ENCODE results near the gene CMKLR1.

Gene CMKLR1

DNA sequence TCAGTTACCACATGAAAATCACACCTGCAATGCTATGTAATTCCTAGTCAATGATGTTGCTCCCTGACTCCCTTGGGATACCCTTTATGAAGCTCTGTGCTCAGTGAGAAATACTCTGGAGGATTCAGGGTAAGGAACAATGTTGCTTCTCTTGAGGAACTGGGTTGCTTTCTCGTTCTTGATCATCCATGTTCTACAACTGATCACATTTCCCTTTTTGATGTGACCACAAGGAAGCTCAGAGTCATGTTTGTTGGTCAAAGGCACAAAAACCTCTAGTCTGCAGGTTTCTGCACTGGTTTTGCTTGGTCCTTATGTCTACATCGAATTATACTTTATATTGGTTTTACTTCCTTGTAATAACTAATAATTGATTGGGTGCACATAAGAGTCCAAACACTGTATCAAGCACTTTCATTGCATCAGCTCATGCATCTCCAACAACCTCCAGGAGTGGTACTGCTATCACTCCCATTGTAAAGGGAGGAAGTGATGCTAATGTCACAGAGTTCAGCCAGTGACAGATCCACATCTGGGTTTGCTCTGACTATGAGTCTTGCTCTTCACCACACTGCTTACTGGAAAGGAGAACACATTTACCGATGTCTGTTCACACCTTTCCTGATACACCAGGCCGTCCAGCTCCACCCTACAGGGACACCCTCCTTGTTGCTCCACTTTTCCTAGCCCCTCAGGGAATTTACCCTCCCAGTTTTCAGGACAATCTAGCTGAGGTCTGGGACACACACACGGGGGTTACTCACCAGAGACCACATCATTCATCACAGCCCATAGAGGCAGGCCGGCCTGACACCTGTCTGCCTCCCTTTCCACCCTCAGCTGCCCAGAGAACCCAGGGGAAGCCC is 41.0 kb downstream of the CMKLR1 start:
- no peak for DNase-seq

DNA sequence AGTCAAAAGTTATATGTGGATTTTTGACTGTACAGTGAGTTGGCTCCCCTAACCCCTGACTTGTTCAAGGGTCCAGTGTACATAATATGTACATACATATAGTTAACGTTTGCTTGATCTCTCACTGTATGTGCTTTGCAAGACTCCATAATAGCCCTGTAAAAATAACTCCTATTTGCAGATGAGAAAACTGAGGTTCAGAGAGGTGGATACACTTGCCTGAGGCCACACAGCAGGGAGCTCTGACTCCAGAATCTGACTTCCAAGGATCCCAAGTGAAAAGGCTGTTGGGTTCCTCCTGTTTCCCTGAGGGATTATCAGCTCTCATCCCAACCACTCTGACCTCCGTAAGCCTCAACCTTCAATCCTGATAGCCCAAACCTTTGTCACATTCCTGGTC is 41.7 kb downstream of the CMKLR1 start:
- no peak for DNase-seq

DNA sequence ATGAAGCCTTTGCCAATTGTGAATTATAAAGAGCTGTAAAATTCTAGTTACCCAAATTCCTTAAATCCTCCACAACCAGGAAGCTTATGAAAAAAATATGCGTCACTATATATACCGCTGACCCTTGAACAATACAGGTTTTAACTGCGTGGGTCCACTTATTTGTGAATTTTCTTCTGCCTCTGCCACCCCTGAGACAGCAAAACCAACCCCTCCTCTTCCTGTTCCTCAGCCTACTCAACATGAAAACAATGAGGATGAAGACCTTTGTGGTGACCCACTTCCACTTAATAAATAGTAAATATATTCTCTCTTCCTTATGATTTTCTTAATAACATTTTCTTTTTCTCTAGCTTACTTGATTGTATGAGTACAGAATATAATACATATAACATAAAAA is 42.2 kb downstream of the CMKLR1 start:
- DNase-seq: no peak

DNA sequence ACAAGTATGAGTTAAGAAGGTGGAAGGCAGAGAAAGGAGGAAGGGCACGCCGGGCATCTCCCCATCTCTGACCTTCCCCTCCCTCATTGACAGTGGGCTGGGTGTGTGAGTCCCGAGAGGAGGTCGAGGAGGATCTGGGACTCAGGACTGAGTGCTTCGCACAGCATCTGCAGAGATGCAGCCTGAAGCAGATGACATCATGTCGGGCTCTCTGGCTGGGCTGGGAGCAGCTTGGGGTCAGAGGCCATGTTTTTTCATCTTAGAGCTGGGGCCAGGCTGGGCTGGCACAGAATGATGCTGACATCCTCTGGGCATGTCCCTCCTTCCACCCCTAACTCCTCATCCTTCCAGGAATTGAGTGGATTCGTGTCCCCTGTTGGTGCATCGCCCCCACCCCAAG is 43.5 kb downstream of the CMKLR1 start:
- DNase-seq: no peak

DNA sequence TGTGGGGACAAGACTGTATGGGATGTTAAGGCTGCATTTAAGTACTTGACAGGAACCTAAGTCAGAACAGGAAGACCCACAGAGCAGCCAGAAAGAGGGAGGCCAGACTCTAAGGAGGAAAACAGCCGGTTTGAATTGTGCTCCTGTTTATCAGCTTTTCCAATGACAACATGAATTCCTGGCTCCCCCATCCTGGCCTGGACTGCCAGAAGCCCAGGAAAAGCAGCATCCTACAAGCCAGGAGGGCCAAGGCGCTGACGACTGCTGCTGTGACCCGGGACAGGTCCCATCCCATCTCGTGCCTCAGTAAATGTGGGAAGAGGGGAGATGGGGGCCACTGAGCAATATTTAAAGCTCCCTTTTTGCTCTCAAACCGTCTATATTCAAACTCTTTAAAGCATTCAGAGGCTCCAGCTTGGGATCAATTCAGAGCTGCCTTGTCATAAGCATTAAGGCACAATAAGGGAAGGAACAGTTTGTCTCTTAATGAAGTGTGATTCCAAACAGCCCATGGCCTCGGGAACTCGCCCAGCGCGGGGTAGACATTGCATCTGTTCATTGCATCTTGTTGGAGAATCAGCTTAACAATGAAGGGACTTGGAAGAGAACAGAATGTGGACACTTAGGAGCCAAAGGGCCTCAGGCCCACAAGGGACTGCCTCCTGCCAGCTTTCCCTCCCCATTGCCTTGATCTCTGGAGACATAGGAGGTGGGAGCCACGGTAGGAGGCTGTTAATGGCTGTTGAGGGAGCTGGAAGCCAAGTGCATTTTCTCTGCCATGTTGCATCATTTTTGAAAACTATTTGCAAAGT is 49.6 kb downstream of the CMKLR1 start:
- no peak for DNase-seq

DNA sequence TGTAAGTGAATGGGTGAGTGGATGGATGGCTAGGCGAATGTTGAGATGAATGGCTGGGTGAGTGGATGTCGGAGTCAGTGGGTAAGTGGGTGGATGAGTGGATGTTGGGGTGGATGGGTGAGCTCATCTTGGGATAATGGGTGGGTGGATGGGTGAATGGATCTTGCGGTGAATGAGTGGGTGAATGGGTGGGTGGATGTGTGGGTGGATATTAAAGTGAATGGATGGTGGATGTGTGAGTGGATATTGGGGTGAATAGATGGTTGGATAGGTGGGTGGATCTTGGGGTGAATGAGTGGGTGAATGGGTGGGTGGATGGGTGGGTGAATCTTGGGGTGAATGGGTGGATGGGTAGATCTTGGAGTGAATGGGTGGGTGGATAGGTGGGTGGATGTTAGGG is 51.9 kb downstream of the CMKLR1 start:
- no peak for DNase-seq

DNA sequence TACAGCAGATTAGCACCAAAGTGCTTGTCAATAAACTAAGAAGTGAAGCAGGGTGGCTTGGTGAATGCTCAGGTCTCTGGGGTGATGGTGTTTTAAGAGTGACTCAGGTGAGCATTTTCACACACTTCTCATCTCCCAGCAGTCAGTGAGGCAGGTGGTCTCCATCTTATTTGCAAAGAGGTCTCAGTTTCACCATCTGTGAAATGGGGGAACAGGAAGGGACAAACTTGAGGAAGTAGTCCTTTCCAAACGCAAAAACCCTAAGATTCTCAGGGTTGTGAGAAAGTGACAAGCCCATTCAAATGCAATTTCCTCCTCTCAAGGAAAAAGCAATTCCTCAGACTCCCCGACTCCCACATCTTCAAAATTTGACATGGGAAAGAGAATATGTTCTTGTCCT is 54.1 kb downstream of the CMKLR1 start:
- DNase-seq: no peak

DNA sequence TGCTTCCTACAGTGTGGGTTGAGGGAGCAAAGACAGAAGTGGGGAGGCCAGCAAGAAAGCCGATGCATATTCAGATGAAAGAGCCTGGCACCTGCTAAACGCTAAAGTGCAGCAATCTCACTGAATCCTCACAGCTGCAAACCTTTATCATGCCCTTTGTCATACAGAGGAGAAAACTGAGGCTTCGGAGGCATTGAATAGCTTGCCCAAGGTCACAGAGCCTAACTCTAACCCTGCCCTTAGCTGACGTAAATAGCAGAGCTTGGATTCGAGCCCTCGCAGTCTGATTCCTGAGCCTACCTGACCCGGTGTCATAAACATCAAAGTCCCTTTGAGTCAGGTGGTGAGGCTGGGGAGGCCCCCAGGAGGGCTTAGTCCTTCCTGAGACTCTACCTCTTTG is 54.9 kb downstream of the CMKLR1 start:
- DNase-seq: no peak

DNA sequence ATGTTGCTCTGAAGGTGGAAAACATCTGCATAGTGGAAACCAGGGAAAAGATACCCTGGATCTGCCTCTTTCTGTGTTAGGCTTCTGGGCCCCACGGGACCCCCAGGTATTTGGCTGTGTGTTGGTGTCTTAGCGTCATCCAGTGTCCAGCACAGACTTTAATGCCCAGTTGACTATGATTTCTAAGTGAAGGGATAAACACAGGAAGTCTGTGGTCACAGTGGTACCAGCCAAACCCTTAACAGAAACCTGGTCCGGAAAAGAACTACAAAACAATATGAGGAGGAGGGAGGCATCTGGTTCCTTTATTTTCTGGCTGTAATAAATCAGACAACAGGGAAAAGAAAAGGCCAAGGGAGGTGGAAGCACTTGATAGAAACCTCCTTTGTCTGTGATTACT is 56.4 kb downstream of the CMKLR1 start:
- no peak for DNase-seq

DNA sequence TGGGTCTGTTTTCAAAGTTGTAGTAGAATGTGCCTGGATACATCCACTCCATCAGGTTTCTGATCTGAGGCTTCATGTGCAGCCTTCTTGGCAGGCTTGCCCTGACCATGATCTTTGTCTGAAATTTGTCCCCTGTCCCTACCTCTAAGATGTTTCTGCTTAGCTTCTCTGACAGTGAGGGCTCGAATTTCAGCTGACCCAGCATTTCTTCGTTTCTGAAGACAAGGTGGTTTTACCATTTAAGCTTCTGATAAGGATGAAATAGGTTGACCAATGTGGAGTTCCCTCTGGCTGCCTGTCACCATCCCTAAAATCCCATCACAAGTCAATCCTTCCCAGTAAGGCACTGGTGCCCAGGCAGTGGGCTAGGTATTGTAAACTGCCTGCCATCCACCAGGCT is 57.0 kb downstream of the CMKLR1 start:
- no peak for DNase-seq

DNA sequence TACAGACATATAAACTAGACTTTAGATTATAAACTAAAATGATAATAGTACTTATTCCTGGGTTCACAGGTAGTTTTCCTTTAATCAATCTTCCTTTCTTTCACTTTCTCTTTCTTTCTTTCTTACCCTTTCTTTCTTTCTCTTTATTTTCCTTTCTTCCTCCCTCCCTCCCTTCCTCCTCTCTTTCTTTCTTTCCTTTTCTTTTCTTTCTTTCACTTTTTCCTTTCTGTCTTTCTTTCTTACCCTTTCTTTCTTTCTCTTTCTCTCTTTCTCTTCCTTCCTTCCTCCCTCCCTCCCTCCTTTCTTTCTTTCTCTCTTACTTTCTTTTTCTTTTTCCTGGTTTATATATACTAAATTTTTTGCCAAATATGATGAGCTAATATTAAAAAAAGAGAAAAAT is 61.5 kb downstream of the CMKLR1 start:
- no peak for DNase-seq

DNA sequence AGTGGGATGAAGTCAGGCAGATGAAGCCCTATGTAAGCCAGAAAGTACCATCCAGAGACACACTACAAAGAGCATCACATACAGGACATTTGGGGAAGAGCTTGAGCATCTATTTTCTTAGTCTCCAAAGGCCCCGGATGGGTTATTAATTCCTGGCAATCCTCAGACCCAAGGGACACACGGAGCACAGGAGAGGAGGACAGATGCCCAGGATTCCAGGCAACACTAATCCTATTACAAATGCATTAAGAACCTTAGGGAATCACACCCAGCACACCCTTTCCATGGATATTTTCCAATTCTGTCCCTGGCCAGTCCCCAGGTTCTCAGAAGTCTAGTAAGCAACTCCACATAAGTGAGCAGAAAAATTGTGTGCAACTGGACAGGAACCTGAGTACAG is 65.9 kb downstream of the CMKLR1 start:
- no peak for DNase-seq

DNA sequence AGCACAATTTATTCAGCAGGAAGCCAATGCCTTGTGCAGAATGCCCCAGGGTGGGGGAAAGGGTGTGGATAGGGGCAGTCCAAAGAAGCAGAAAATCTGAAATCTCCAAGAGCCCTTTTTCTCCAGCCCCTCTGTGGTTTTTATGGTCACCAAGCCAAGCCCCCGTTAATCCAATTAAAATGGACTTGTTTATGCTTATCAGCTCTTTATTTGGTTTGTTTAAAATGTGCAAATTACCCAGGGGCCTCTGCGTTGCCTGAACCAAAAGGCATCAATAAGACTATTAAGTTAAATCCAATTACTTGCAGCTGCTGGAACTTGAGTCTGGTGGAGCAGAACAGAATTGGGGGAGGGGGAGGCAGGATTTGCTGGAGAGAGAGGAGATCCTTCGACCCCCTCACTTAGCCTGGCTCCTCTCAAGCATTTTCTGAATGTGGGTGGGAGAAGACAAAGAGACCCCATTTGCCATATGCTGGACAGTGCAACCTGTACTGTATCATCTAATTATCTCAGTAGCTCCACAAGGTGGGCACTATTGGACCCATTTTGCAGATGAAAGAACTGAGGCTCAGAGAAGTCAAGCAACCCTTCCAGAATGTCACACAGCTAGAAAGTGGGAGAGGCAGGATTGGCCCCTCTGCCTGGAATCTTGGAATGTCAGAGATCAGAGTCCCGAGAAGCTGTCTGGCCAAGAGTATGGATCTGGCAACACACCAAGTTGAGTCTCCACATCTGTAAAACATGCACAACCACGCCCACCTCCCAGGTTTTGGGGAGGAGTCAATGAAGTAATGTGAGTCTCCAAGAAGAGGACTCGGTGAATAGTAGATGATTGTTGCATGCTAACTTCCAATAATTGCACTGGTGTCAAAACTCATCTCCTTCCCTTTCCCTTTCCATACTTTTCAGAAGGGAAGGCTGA is 66.9 kb downstream of the CMKLR1 start:
- DNase-seq: no peak

DNA sequence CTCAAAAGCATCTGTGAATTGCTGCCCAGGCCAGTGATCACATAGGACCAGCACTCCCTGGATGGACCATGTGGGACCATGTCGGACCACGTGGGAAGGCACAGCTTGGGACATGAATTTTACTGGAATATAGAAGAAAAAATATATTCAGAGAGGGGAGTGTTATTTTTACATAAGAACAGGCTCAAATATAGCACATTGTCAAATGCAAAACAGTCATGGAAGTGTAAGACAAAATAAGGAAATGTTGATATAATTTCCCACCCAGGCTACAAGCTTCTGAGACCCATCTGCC is 68.3 kb downstream of the CMKLR1 start:
- no peak for DNase-seq

DNA sequence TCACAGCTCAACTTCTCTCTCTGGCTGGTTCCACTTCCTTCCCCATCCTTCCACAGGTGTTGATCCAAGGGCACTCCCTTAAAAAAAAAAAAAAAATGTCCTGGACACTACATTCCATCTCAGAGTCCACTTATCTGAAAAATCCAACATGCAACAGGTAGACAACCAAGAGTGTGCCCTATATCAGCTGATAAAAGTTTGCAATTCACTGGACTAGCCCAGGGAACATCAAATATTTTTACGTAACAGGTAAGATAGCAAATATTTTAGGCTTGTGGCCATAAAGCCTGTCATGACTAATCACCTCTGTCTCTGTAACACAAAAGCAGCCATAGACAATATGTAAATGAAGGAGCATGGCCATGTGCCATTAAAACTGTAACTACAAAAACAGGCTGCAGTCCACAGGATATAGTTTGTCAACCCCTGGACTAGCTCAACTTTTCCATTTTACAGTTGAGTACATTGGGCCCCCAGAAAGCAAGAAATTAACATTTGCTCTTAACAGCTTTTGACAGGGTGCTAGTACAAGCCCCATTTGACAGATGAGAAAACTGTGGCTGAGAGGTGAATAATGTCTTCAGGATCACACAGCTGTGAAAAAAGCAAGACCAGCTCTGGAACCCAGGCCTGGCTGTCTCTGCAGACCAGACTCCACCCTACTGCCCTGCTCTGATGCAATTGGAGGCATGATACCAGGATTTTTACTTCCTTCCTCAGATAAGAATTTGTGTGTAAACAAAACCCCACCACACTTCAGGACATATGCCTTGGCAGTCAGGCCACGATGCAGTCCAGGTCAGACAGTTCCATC is 68.9 kb downstream of the CMKLR1 start:
- DNase-seq: no peak

DNA sequence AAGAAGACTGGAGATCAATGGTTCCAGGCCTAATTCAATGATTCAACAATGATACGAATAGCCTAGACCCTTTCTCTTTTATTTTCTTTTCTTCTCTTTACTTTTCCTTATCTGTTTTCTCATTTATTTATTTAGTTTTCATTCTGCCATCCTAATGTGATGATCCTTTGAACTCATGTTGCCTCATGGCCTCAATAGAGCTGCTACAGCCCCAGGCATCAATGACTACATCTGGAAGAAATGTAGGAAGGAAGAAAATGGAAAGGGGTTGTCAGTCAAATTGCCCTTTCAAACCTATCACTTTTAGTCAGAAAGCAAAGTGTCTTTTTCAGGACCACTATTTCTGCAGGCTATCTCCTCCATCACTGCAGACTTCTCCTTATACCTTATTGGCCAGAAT is 69.9 kb downstream of the CMKLR1 start:
- DNase-seq: no peak

DNA sequence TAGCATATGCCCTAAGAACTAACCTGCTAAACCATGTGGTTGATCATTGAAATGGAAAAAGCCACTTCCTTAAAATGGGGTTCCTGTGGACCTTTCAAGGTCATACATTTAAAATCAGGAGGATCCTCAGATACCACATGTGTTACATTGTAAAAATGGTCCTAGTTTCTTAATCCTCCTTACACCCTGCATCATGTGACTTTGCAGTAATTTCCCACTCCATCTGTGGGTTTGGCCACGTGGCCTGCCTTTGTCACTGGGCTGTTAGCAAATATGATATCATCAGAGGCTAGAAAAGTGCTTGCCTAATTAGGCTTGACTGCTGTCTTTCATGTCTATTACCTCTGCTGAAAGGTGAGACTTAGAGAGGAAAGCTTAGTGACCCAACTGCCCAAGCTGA is 70.7 kb downstream of the CMKLR1 start:
- DNase-seq: peak; percentile 37

DNA sequence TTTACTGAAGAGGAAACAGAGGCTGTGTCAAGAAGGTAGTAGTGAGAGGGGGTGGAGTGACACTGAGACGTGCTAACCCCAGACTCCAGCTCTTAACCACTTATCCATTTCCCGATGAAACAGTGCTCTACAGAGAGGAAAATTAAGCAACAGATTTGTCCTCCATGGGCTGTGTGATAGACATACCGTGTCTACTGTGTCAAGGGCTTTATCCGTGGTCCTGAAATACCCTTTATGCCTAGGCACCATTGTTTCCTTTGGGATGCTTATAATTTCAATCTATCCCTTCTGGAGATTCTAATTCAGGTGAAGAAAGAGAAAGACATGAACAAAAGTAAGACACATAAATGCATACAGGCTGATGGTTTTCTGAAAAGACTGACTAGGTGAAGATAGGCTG is 71.7 kb downstream of the CMKLR1 start:
- no peak for DNase-seq

DNA sequence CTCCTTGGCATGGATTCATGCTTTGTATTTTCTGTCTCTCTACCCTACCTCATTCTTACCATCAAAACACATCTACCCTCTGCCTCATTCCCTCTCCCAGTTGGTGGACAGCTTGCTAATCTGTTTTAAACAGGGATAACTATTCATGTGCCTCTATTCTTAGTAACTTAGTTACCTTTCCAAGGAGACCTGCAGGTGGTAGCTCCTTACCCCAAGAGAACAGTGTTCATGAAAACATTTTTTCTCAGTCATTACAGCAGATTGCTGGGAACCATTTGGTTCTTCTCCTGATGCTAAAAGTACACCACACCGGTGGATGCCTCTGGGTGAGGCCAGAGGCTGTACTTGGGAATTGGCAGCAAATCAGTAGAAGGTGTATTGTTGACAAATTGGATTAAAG is 73.0 kb downstream of the CMKLR1 start:
- no peak for DNase-seq

DNA sequence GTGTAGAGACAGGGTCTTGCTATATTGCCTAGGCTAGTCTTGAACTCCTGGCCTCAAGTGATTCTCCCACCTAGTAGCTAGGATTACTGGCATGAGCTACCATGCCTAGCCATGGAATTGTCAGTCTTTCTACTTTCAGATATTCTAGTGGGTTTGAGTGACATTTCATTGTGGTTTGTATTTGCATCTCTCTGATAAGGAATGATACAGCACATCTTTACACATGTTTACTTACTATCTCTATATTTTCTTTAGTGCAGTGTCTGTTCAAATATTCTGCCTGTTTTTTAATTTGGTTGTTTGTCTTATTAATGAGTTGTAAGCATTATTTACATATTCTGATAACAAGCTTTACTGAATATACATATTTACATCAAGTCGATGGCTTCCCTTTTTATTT is 73.6 kb downstream of the CMKLR1 start:
- no peak for DNase-seq

DNA sequence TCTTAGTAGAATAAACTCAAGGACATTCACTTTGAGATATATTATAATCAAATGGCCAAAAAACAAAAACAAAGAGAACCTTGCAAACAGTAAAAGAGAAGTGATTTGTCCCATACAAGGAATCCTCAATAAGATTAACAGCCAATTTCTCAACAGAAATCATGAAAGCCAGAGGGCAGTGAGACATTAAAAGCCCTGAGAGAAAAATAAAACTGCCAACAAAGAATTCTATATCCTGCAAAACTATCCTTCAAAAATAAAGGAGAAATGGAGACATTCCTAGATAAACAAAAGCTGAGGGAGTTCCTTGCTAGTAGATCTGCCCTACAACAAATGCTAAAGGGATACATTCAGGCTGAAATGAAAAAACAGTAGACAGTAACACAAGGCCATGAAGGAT is 78.1 kb downstream of the CMKLR1 start:
- no peak for DNase-seq

DNA sequence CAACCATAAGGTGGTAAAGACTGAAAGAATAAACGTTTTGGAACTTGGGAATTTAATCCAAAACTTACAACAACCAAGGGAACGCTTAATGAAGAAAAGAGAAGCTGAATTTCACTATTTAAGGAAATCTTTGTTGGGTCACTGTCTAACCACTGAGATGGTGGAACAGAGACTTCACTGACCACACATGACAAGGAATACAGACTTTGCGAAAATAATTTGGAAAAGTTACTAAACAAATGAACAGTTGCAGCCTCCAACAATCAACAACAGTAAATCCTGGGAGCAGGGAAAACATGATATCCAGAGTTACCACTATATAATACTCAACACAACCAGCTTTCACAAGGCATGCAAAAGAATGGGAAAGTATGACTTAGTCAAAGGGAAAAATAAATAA is 79.1 kb downstream of the CMKLR1 start:
- DNase-seq: no peak
